ENCODE data around the gene LYSET. TPM values are rescaled to one million over a fixed set of nuclear protein-coding genes. Genes with fewer than 3 reads are reported as not detected.

LYSET gene
- total RNA-seq (2012; rRNA removed) (8.3 and 10.2 TPM in 2 replicates), polyA plus RNA-seq (2012; rRNA removed) (5.0 and 6.3 TPM in 2 replicates), Bru-seq, nascent RNA (percentile 61 among the genes with signal in this experiment), BruChase-seq, experiment 1, labeled RNA remaining after a 6-hour chase (percentile 64 among the genes with signal in this experiment), BruChase-seq, experiment 2, labeled RNA remaining after a 2-hour chase (percentile 55 among the genes with signal in this experiment)
- 2.8 and 3.0 TPM in 2 replicates for polyA plus RNA-seq (2012; cell fraction: cytosol; rRNA removed)
- 0.66 and 3.5 TPM in 2 replicates for polyA plus RNA-seq (2012; cell fraction: nucleus; rRNA removed; ENCODE audit: low replicate concordance)
- long read RNA-seq, transcript TMEM251-201 (2 exons, 909 nt): major isoform, 5 of 7 reads
- long read RNA-seq, partial matches to known transcripts: 0 of 7 reads
- long read RNA-seq, other reads (novel, unspliced or antisense): 0 of 7 reads

GRCh38 chr14:93184391-93185348 is at the start of gene LYSET, which contains the start of gene MOAP1:
LYSET (plus strand) TSS chr14:93185317; CDS start chr14:93185406, 89 bp downstream.
MOAP1 (minus strand) TSS chr14:93184897; CDS start chr14:93184242, 655 bp downstream.
- intact Hi-C loops (cut with micrococcal nuclease) (loop anchor here (1.0 kb wide), 2 partner anchors 69 to 149 kb away; partner anchors contain the start of genes BTBD7 and ITPK1), in situ Hi-C loops (cut with MboI; ENCODE audit: low sequenced_read_pairs) (no loop called here), dilution Hi-C loops (cut with HindIII; ENCODE audit: low sequenced_read_pairs, unreplicated experiment) (no loop called here)
- peak within 1 kb of the TSS; percentile 99 for H3K4me3 ChIP-seq (ENCODE audit: insufficient read depth, low read depth, low read length)
- no peak within 1 kb of the TSS for H2AK5ac ChIP-seq (ENCODE audit: low read depth, low read length)
- no TSS peak for BruUV-seq (replicated peaks)
- H4K8ac ChIP-seq (ENCODE audit: low read depth in 2 of 2, low read length in 2 of 2): peak within 1 kb of the TSS; percentile 23 to 49; a peak in 3 of 4 replicates
- no peaks in the 10 kb centered on the region for H3K4me1 ChIP-seq (ENCODE audit: control insufficient read depth, insufficient read depth, low read length)
- peak within 1 kb of the TSS; percentile 39; the same call in 1 of the 2 replicates for H4K91ac ChIP-seq (ENCODE audit: insufficient read depth, low read depth, low read length)
- no peak within 1 kb of the TSS; the same call in 1 of the 2 replicates for H3K56ac ChIP-seq (ENCODE audit: extremely low read depth, insufficient read depth, low read length)
- WGBS, 2 experiments (ENCODE audit: extremely low coverage in 2 of 2, insufficient read length in 1 of 2): 0% methylated on average over 63 of the region's 124 CpGs; no CpG with 5 or more reads in 1 of the 2 experiments
- ChIA-PET POLR2A (ENCODE audit: unreplicated experiment) (no interaction called here), CTCF (interaction anchor here (0.6 to 1.4 kb wide), 4 partner anchors 22 to 959 kb away, joined by 3 to 4 read pairs (median 3); partner anchors contain the start of gene GON7)
- peak within 1 kb of the TSS; percentile 99 for H2AFZ ChIP-seq (replicated peaks; ENCODE audit: low read length, poor library complexity)
- H4K20me1 ChIP-seq (ENCODE audit: insufficient read depth, low read length): no peaks in the 10 kb centered on the region; the same call in 1 of the 2 replicates
- TF ChIP-seq MAZ (IDR thresholded peaks at IDR 0.05; ENCODE audit: borderline replicate concordance, low read depth, low read length) (peak; percentile 83; the same call in 1 of the 2 replicates), POLR2A (IDR thresholded peaks at IDR 0.05; ENCODE audit: low read depth, low read length) (peak; percentile 87), USF2 (IDR thresholded peaks at IDR 0.05; ENCODE audit: low read depth, low read length) (0 out of 2 replicates have a peak, but pooled peaks have one; percentile 24), MAFK (IDR thresholded peaks at IDR 0.05; ENCODE audit: low read depth, low read length) (no peak)
- TF ChIP-seq, protein P1, sequence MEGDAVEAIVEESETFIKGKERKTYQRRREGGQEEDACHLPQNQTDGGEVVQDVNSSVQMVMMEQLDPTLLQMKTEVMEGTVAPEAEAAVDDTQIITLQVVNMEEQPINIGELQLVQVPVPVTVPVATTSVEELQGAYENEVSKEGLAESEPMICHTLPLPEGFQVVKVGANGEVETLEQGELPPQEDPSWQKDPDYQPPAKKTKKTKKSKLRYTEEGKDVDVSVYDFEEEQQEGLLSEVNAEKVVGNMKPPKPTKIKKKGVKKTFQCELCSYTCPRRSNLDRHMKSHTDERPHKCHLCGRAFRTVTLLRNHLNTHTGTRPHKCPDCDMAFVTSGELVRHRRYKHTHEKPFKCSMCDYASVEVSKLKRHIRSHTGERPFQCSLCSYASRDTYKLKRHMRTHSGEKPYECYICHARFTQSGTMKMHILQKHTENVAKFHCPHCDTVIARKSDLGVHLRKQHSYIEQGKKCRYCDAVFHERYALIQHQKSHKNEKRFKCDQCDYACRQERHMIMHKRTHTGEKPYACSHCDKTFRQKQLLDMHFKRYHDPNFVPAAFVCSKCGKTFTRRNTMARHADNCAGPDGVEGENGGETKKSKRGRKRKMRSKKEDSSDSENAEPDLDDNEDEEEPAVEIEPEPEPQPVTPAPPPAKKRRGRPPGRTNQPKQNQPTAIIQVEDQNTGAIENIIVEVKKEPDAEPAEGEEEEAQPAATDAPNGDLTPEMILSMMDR (conservative IDR thresholded peaks at IDR 0.05; ENCODE audit: low read depth, low read length): peak; percentile 14; the same call in 1 of the 2 replicates
- H3K4me2 ChIP-seq (ENCODE audit: low read depth, low read length): peak within 1 kb of the TSS; percentile 99
- no peaks in the 10 kb centered on the region for H3K9me3 ChIP-seq (ENCODE audit: control insufficient read depth, insufficient read depth, low read length)
- peak within 1 kb of the TSS; percentile 42; the same call in 1 of the 2 replicates for H4K5ac ChIP-seq (ENCODE audit: low read depth, low read length)
- peak within 1 kb of the TSS; percentile 72 for H3K23ac ChIP-seq (ENCODE audit: low read depth, low read length)
- peaks cover 16 to 33% of the 10 kb centered on the region in 2 experiments for H3K79me1 ChIP-seq (ENCODE audit: low read depth in 1 of 2, low read length in 2 of 2)
- peak within 1 kb of the TSS; percentile 72 for H2BK5ac ChIP-seq (ENCODE audit: low read depth, low read length, poor library complexity, severe bottlenecking)
- no peaks in the 10 kb centered on the region for H3K27me3 ChIP-seq (ENCODE audit: control insufficient read depth, insufficient read depth, low read length)
- peak within 1 kb of the TSS; percentile 74 for H3K27ac ChIP-seq (ENCODE audit: insufficient read depth, low read length)
- 0 out of 2 replicates have a peak within 1 kb of the TSS, but pooled peaks have one; percentile 21 for H3K18ac ChIP-seq (ENCODE audit: low read depth, low read length)
- peak within 1 kb of the TSS; percentile 88 for H2AK9ac ChIP-seq (replicated peaks; ENCODE audit: low read depth, low read length, poor library complexity)
- H2BK20ac ChIP-seq (ENCODE audit: low read depth, low read length): no peak within 1 kb of the TSS
- H3K14ac ChIP-seq (replicated peaks; ENCODE audit: low read depth, low read length): peak within 1 kb of the TSS; percentile 20; the same call in 1 of the 2 replicates
- peak; percentile 79 for DNase-seq
- peak within 1 kb of the TSS; percentile 55 for H3K4ac ChIP-seq (ENCODE audit: low read depth, low read length)
- H2BK120ac ChIP-seq (ENCODE audit: low read depth, low read length): no peak within 1 kb of the TSS
- H3K9me1 ChIP-seq (ENCODE audit: insufficient read depth, low read length): no peaks in the 10 kb centered on the region; the same call in 1 of the 2 replicates
- peaks cover 6% of the 10 kb centered on the region; the same call in 1 of the 2 replicates for H3K36me3 ChIP-seq (ENCODE audit: control insufficient read depth, insufficient read depth, low read length)
- ATAC-seq (ENCODE audit: low read depth): peak; percentile 90
- H3K9ac ChIP-seq (ENCODE audit: low read depth, low read length): peak within 1 kb of the TSS; percentile 88
- H2BK15ac ChIP-seq (ENCODE audit: low read depth, low read length): no peak within 1 kb of the TSS

All from IMR-90 (cell line).